Hematopoietic multipotent progenitor cell treated with erythropoietin and hydrocortisone succinate and interleukin-3 and kit ligand, for 8 days (in vitro differentiated cells): ENCODE data around the gene SEL1L2.
"Not testable (repeated sequence)": the region's sequence is repeated elsewhere in the genome, so short reads cannot be mapped to it uniquely, and the experiment has no call there.

Source experiments
- DNase-seq: peaks from one replicate; pipeline ENCODE4 v3.0.0-alpha.2; 2015

Gene SEL1L2

GRCh38 chr20:13990465-13990864 is at the start of gene SEL1L2:
Gene SEL1L2, minus strand, starts transcription at chr20:13990614. Its CDS starts 80 bp downstream, at chr20:13990534.
- no peak for DNase-seq

- no peak for DNase-seq
These were observed 46.2 kb upstream of the SEL1L2 start for GRCh38 chr20:14036567-14036966.

GRCh38 chr20:14033310-14033709 is 42.9 kb upstream of the SEL1L2 start:
- no peak for DNase-seq

- no peak for DNase-seq
These were observed 40.6 kb upstream of the SEL1L2 start for GRCh38 chr20:14030991-14031390.

- DNase-seq = no peak
These were observed 22.3 kb upstream of the SEL1L2 start for GRCh38 chr20:14012671-14013070.

- DNase-seq = no peak
These were observed 18.8 kb upstream of the SEL1L2 start for GRCh38 chr20:14009208-14009607.

- no peak for DNase-seq
These were observed 15.6 kb upstream of the SEL1L2 start for GRCh38 chr20:14005996-14006395.

GRCh38 chr20:14000917-14001316 is 10.5 kb upstream of the SEL1L2 start:
- DNase-seq = no peak

- no peak for DNase-seq
These were observed 5.9 kb upstream of the SEL1L2 start for GRCh38 chr20:13996265-13996664.

- DNase-seq = no peak
These were observed 5.4 kb upstream of the SEL1L2 start for GRCh38 chr20:13995841-13996240.

GRCh38 chr20:13995086-13995665 is 4.8 kb upstream of the SEL1L2 start, which contains the start of gene MACROD2:
Gene MACROD2, plus strand, starts transcription at chr20:13995516.
- peak; percentile 61 for DNase-seq

GRCh38 chr20:13991955-13992354 is 1.5 kb upstream of the SEL1L2 start:
- DNase-seq = not testable (repeated sequence)

- no peak for DNase-seq
These were observed 897 bp upstream of the SEL1L2 start for GRCh38 chr20:13991311-13991710.

GRCh38 chr20:13984211-13984610 is 6.2 kb downstream of the SEL1L2 start:
- no peak for DNase-seq

GRCh38 chr20:13960525-13960924 is 29.9 kb downstream of the SEL1L2 start:
- DNase-seq = no peak

GRCh38 chr20:13960119-13960518 is 30.3 kb downstream of the SEL1L2 start:
- DNase-seq = no peak

- no peak for DNase-seq
These were observed 37.2 kb downstream of the SEL1L2 start for GRCh38 chr20:13953227-13953626.

- DNase-seq = no peak
These were observed 42.7 kb downstream of the SEL1L2 start for GRCh38 chr20:13947719-13948118.

- DNase-seq = no peak
These were observed 49.4 kb downstream of the SEL1L2 start for GRCh38 chr20:13941031-13941430.

GRCh38 chr20:13936781-13937576 is 53.4 kb downstream of the SEL1L2 start:
- no peak for DNase-seq

GRCh38 chr20:13934992-13935894 is 55.2 kb downstream of the SEL1L2 start:
- no peak for DNase-seq

- no peak for DNase-seq
These were observed 60.1 kb downstream of the SEL1L2 start for GRCh38 chr20:13930281-13930680.

GRCh38 chr20:13929836-13930235 is 60.6 kb downstream of the SEL1L2 start:
- no peak for DNase-seq
